GM23338 (cell line): ENCODE measurements around the gene ACSF3. TPM values are rescaled to one million over a fixed set of nuclear protein-coding genes. Genes with fewer than 3 reads are reported as not detected.
A peak's percentile ranks its signal among the peaks of the same experiment; 100 is the strongest.

Source experiments
- ATAC-seq: fragments of 200-7000 bp; cut with Tn5 transposase; 3 replicates; pipeline ENCODE4 v1.9.1; 2020
- DNase-seq: peaks from one replicate; pipeline ENCODE4 v3.0.0-alpha.2; 2015; ENCODE audit warnings: low spot score
- H2AFZ ChIP-seq: fragments of 200-600 bp; sonication (generic); 2 replicates; pipeline ENCODE4 v1.8.0; 2016; ENCODE audit warnings: antibody characterized with exemption, mild to moderate bottlenecking, moderate library complexity
- H3F3A ChIP-seq: fragments of 200-600 bp; sonication (generic); replicated peaks from 2 replicates; pipeline ENCODE4 v1.8.0; 2017; ENCODE audit warnings: antibody characterized with exemption, mixed run types, low read depth
- H3K27ac ChIP-seq: fragments of 200-600 bp; sonication (generic); 2 replicates; pipeline ENCODE4 v1.6.1; 2016; ENCODE audit warnings: low read depth
- H3K27me3 ChIP-seq: fragments of 200-600 bp; sonication (generic); 2 replicates; pipeline ENCODE4 v1.8.0; 2016; ENCODE audit warnings: mild to moderate bottlenecking, mixed run types, moderate library complexity; ENCODE audit not compliant: insufficient read depth
- H3K36me3 ChIP-seq: fragments of 200-600 bp; sonication (generic); 2 replicates; pipeline ENCODE4 v1.8.0; 2016; ENCODE audit warnings: mild to moderate bottlenecking; ENCODE audit not compliant: insufficient read depth
- H3K4me1 ChIP-seq: fragments of 200-600 bp; sonication (generic); 2 replicates; pipeline ENCODE4 v1.8.0; 2016; ENCODE audit warnings: mild to moderate bottlenecking, moderate library complexity; ENCODE audit not compliant: insufficient read depth
- H3K4me2 ChIP-seq: fragments of 200-600 bp; sonication (generic); 2 replicates; pipeline ENCODE4 v1.7.1; 2017; ENCODE audit warnings: mixed run types
- H3K4me3 ChIP-seq: fragments of 200-600 bp; sonication (generic); 2 replicates; pipeline ENCODE4 v1.6.1; 2016; ENCODE audit warnings: mixed run types
- H3K79me2 ChIP-seq: fragments of 200-600 bp; sonication (generic); replicated peaks from 2 replicates; pipeline ENCODE4 v1.8.0; 2017; ENCODE audit warnings: mild to moderate bottlenecking; ENCODE audit not compliant: insufficient read depth
- H3K9me2 ChIP-seq: fragments of 200-600 bp; sonication (generic); 2 replicates; pipeline ENCODE4 v1.8.0; 2017; ENCODE audit not compliant: insufficient read depth
- H4K20me1 ChIP-seq: fragments of 200-600 bp; sonication (generic); replicated peaks from 2 replicates; pipeline ENCODE4 v1.8.0; 2017; ENCODE audit warnings: mild to moderate bottlenecking; ENCODE audit not compliant: insufficient read depth
- H3K27ac Mint-ChIP-seq: 2 replicates; pipeline ENCODE4 v1.8.0; 2020; ENCODE audit warnings: inconsistent platforms, mild to moderate bottlenecking, moderate library complexity, mixed read lengths
- H3K27me3 Mint-ChIP-seq: 3 replicates; pipeline ENCODE4 v1.8.0; 2022; ENCODE audit warnings: low read depth, mild to moderate bottlenecking, moderate library complexity, mixed read lengths, inconsistent platforms; ENCODE audit not compliant: insufficient read depth, poor library complexity
- H3K36me3 Mint-ChIP-seq: 3 replicates; pipeline ENCODE4 v1.8.0; 2021; ENCODE audit warnings: low read depth, mild to moderate bottlenecking, inconsistent platforms, moderate library complexity, mixed read lengths
- H3K4me1 Mint-ChIP-seq: 3 replicates; pipeline ENCODE4 v1.8.0; 2020; ENCODE audit warnings: mild to moderate bottlenecking, inconsistent platforms, mixed read lengths
- H3K4me3 Mint-ChIP-seq: 3 replicates; pipeline ENCODE4 v1.8.0; 2021; ENCODE audit warnings: moderate library complexity, mild to moderate bottlenecking, inconsistent platforms, mixed read lengths
- H3K9me3 Mint-ChIP-seq: 3 replicates; pipeline ENCODE4 v1.8.0; 2020; ENCODE audit warnings: moderate library complexity, mild to moderate bottlenecking, inconsistent platforms, mixed read lengths
- CREB1 ChIP-seq: fragments of 250-450 bp; sonication (Bioruptor Pico); IDR thresholded peaks from 2 replicates; pipeline ENCODE4 v1.5.0; 2020; ENCODE audit warnings: low read depth, mild to moderate bottlenecking, moderate library complexity
- CTCF ChIP-seq, 2 experiments: fragments of 200-600 bp in 1 of 2; sonication (generic) in 1 of 2; conservative IDR thresholded peaks; 2 replicates each; pipeline versions ENCODE4 v1.5.1 to v1.6.1; 2016 to 2017; ENCODE audit warnings: antibody characterized with exemption in 2 of 2, low read depth in 2 of 2, mild to moderate bottlenecking in 2 of 2, moderate library complexity in 1 of 2
- EZH2phosphoT487 ChIP-seq: fragments of 200-600 bp; sonication (generic); IDR thresholded peaks from one replicate; pipeline ENCODE4 v1.8.1; 2018; ENCODE audit warnings: antibody characterized with exemption; ENCODE audit not compliant: unreplicated experiment
- JUNB ChIP-seq: IDR thresholded peaks from one replicate; pipeline ENCODE4 v1.6.1; 2016; ENCODE audit warnings: antibody characterized with exemption; ENCODE audit not compliant: unreplicated experiment
- POLR2AphosphoS5 ChIP-seq: IDR thresholded peaks from 2 replicates; pipeline ENCODE4 v1.6.1; 2016; ENCODE audit warnings: antibody characterized with exemption, low read depth
- STAT1 ChIP-seq: IDR thresholded peaks from one replicate; pipeline ENCODE4 v1.6.1; 2016; ENCODE audit warnings: antibody characterized with exemption; ENCODE audit not compliant: unreplicated experiment
- polyA plus RNA-seq: library from polyadenylated mRNA; unstranded; fragments of >200 nt; fragmentation: Nextera tagmentation; extraction: Ambion mirVana; gene quantifications from 2 replicates; pipeline ENCODE4 v1.2.1, GENCODE V29; 2016
- total RNA-seq: library from RNA; depleted of rRNA; stranded (reverse); fragments of >200 nt; shearing (Covaris generic); gene quantifications from 2 replicates; pipeline ENCODE4 v1.2.3, GENCODE V29; 2014

ACSF3 gene
- total and polyA plus RNA-seq, 2 experiments from 2014 or later = 12.8 to 23.1 TPM

GRCh38 chr16:89179656-89180315, 86.1 kb downstream of the ACSF3 start:
- Histone ChIP-seq H3K9me2 (no peaks in the 10 kb centered on the region), H3K79me2 (no peaks in the 10 kb centered on the region), H3F3A (no peaks in the 10 kb centered on the region), H3K4me1 (no peaks in the 10 kb centered on the region), H3K27me3 (no peaks in the 10 kb centered on the region), H2AFZ (no peak overlapping the region), H4K20me1 (no peaks in the 10 kb centered on the region), H3K36me3 (no peaks in the 10 kb centered on the region), H3K27ac (no peak overlapping the region), H3K4me3 (no peak overlapping the region), H3K4me2 (no peak overlapping the region)
- Mint-ChIP-seq H3K4me3 (no peak overlapping the region), H3K36me3 (no peaks in the 10 kb centered on the region), H3K27me3 (peaks cover 3% of the 10 kb centered on the region), H3K4me1 (no peaks in the 10 kb centered on the region), H3K9me3 (no peaks in the 10 kb centered on the region), H3K27ac (no peak overlapping the region)
- no peak for TF ChIP-seq CTCF (conservative IDR thresholded peaks at IDR 0.05; ENCODE audit: low read depth in 2 of 2)
- no peak for ATAC-seq
- DNase-seq = no peak

- no peak overlapping the region for H3K4me3 Mint-ChIP-seq
- H3K4me2 ChIP-seq = no peak overlapping the region
- H3K36me3 Mint-ChIP-seq = no peaks in the 10 kb centered on the region
- ATAC-seq (no peak), DNase-seq (no peak)
- H3K4me1 Mint-ChIP-seq = no peaks in the 10 kb centered on the region
- H4K20me1 ChIP-seq = no peaks in the 10 kb centered on the region
- no peak overlapping the region for H3K27ac ChIP-seq
- TF ChIP-seq CREB1 (no peak), CTCF (conservative IDR thresholded peaks at IDR 0.05; ENCODE audit: low read depth in 2 of 2) (0 out of 4 replicates have a peak, but pooled peaks of 1 of the 2 experiments have one; percentile 21)
- H3K27me3 Mint-ChIP-seq = peaks cover 2% of the 10 kb centered on the region
- no peak overlapping the region for H3K27ac Mint-ChIP-seq
- H3K9me2 ChIP-seq = no peaks in the 10 kb centered on the region
- H3K27me3 ChIP-seq = no peaks in the 10 kb centered on the region
- no peaks in the 10 kb centered on the region for H3K79me2 ChIP-seq
- peaks cover 3% of the 10 kb centered on the region; the same call in 1 of the 3 replicates for H3K9me3 Mint-ChIP-seq
- no peak overlapping the region for H3K4me3 ChIP-seq
- no peaks in the 10 kb centered on the region for H3K36me3 ChIP-seq
- no peak overlapping the region for H2AFZ ChIP-seq
- no peaks in the 10 kb centered on the region for H3K4me1 ChIP-seq
- no peaks in the 10 kb centered on the region for H3F3A ChIP-seq
These were observed 89.8 kb downstream of the ACSF3 start for GRCh38 chr16:89183463-89183862.

- ATAC-seq (peak; percentile 10; the same call in 1 of the 3 replicates), DNase-seq (no peak)
- H3K4me1 Mint-ChIP-seq = no peaks in the 10 kb centered on the region
- H3K4me3 ChIP-seq = no peak overlapping the region
- H4K20me1 ChIP-seq = no peaks in the 10 kb centered on the region
- H3K36me3 ChIP-seq = no peaks in the 10 kb centered on the region
- H3K4me2 ChIP-seq = no peak overlapping the region
- peaks cover 3% of the 10 kb centered on the region; the same call in 1 of the 3 replicates for H3K9me3 Mint-ChIP-seq
- H3K27me3 Mint-ChIP-seq = peaks cover 3% of the 10 kb centered on the region
- no peak overlapping the region for H3K27ac ChIP-seq
- H3K4me3 Mint-ChIP-seq = no peak overlapping the region
- H3K27me3 ChIP-seq = no peaks in the 10 kb centered on the region
- no peaks in the 10 kb centered on the region for H3K4me1 ChIP-seq
- H3K27ac Mint-ChIP-seq = no peak overlapping the region
- H3F3A ChIP-seq = no peaks in the 10 kb centered on the region
- no peaks in the 10 kb centered on the region for H3K79me2 ChIP-seq
- no peak overlapping the region for H2AFZ ChIP-seq
- no peaks in the 10 kb centered on the region for H3K36me3 Mint-ChIP-seq
- no peaks in the 10 kb centered on the region for H3K9me2 ChIP-seq
- no peak for TF ChIP-seq POLR2AphosphoS5
- no peak for TF ChIP-seq JUNB
- TF ChIP-seq CREB1 = no peak
- TF ChIP-seq EZH2phosphoT487 = no peak
- no peak for TF ChIP-seq STAT1
These were observed 90.5 kb downstream of the ACSF3 start for GRCh38 chr16:89183975-89184676.
